K562 (cell line): ENCODE measurements around the gene WASL. TPM values are rescaled to one million over a fixed set of nuclear protein-coding genes. Genes with fewer than 3 reads are reported as not detected.

Source experiments
- SNAPC5 ChIP-seq: fragments of 250-450 bp; sonication (Bioruptor Pico); IDR thresholded peaks from 2 replicates; pipeline ENCODE4 v1.8.0; 2021; ENCODE audit warnings: moderate library complexity, mild to moderate bottlenecking, inconsistent platforms
- ZNF766 ChIP-seq: fragments of 200-800 bp; sonication (Bioruptor generic); conservative IDR thresholded peaks from 2 replicates; pipeline ENCODE4 v1.6.1; 2016; ENCODE audit warnings: missing genetic modification characterization, missing compliant biosample characterization
- polyA plus RNA-seq, 8 experiments: library from polyadenylated mRNA; depleted of rRNA in 4 of 8; stranded (reverse) in 5 of 8; unstranded in 3 of 8; fragments of >200 nt; fragmentation: Nextera tagmentation in 2 of 8; fragmentation: Illumina TruSeq in 1 of 8; extraction: Ambion mirVana in 2 of 8; extraction: Trizol in 1 of 8; gene quantifications; 2 replicates each; pipeline versions ENCODE4 v1.2.1 to v1.2.3, GENCODE V29; 2011 to 2014; ENCODE audit warnings: inconsistent platforms in 1 of 8, missing spikeins in 1 of 8
- total RNA-seq, 7 experiments: library from RNA; depleted of rRNA in 6 of 7; stranded (reverse); fragments of >200 nt in 6 of 7; fragmentation: Illumina TruSeq in 2 of 7; extraction: Trizol in 2 of 7; gene quantifications; 2 replicates each; pipeline versions ENCODE4 v1.2.1 to v1.2.3, GENCODE V29; 2011 to 2021; ENCODE audit warnings: low replicate concordance in 1 of 7
- TF ChIP-seq, protein P1 (sequence below), 2 experiments: fragments of 450-650 bp in 1 of 2; sonication (generic) in 1 of 2; formaldehyde crosslinking in 1 of 2; IDR thresholded peaks in 1 of 2; conservative IDR thresholded peaks in 1 of 2; 2 replicates each; pipeline versions ENCODE4 v1.6.1 to v1.8.1; 2016 to 2023; ENCODE audit warnings: mild to moderate bottlenecking in 2 of 2, moderate library complexity in 2 of 2, inconsistent platforms in 1 of 2, missing genetic modification reagents in 1 of 2
- TF ChIP-seq, protein P2 (sequence below): sonication (generic); formaldehyde crosslinking; IDR thresholded peaks from 2 replicates; pipeline ENCODE4 v1.8.0; 2023; ENCODE audit warnings: mild to moderate bottlenecking, missing genetic modification reagents

The WASL gene
- total and polyA plus RNA-seq, 9 of the 15 experiments (the other 6 are each of a cell fraction or from before 2014, with no cell fraction given): 3.2 to 13.9 (median 8.3) TPM

- TF ChIP-seq ZNF766: peak; percentile 84
- no peak for TF ChIP-seq SNAPC5 (CRISPR knock-in tag)
- TF ChIP-seq, protein P1, sequence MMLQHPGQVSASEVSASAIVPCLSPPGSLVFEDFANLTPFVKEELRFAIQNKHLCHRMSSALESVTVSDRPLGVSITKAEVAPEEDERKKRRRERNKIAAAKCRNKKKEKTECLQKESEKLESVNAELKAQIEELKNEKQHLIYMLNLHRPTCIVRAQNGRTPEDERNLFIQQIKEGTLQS (IDR thresholded peaks at IDR 0.05): 0 out of 2 replicates have a peak, but pooled peaks have one; percentile 17
- TF ChIP-seq, protein P1 (CRISPR knock-in tag; conservative IDR thresholded peaks at IDR 0.05): no peak
- TF ChIP-seq, protein P2, sequence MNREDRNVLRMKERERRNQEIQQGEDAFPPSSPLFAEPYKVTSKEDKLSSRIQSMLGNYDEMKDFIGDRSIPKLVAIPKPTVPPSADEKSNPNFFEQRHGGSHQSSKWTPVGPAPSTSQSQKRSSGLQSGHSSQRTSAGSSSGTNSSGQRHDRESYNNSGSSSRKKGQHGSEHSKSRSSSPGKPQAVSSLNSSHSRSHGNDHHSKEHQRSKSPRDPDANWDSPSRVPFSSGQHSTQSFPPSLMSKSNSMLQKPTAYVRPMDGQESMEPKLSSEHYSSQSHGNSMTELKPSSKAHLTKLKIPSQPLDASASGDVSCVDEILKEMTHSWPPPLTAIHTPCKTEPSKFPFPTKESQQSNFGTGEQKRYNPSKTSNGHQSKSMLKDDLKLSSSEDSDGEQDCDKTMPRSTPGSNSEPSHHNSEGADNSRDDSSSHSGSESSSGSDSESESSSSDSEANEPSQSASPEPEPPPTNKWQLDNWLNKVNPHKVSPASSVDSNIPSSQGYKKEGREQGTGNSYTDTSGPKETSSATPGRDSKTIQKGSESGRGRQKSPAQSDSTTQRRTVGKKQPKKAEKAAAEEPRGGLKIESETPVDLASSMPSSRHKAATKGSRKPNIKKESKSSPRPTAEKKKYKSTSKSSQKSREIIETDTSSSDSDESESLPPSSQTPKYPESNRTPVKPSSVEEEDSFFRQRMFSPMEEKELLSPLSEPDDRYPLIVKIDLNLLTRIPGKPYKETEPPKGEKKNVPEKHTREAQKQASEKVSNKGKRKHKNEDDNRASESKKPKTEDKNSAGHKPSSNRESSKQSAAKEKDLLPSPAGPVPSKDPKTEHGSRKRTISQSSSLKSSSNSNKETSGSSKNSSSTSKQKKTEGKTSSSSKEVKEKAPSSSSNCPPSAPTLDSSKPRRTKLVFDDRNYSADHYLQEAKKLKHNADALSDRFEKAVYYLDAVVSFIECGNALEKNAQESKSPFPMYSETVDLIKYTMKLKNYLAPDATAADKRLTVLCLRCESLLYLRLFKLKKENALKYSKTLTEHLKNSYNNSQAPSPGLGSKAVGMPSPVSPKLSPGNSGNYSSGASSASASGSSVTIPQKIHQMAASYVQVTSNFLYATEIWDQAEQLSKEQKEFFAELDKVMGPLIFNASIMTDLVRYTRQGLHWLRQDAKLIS (CRISPR knock-in tag): no peak
Observed at GRCh38 chr7:123661765-123662164, 87.0 kb downstream of the WASL start (continued).
